Activated naive CD4-positive, alpha-beta T cell treated with anti-CD3 and anti-CD28 coated beads, Interleukin-2, amount 50 U/mL, for 24 hours (primary cell): ENCODE data around the gene CHD1L.
"Not testable (repeated sequence)": the region's sequence is repeated elsewhere in the genome, so short reads cannot be mapped to it uniquely, and the experiment has no call there.

Experiments used
- H3K27ac Mint-ChIP-seq: one replicate; pipeline ENCODE4 v1.8.0; 2021; ENCODE audit warnings: mild to moderate bottlenecking, mixed read lengths
- H3K27me3 Mint-ChIP-seq: one replicate; pipeline ENCODE4 v1.8.0; 2021; ENCODE audit warnings: mixed read lengths
- H3K36me3 Mint-ChIP-seq: one replicate; pipeline ENCODE4 v1.8.0; 2021; ENCODE audit warnings: mixed read lengths
- H3K4me1 Mint-ChIP-seq: one replicate; pipeline ENCODE4 v1.8.0; 2021; ENCODE audit warnings: mixed read lengths
- H3K4me3 Mint-ChIP-seq: one replicate; pipeline ENCODE4 v1.8.0; 2021; ENCODE audit warnings: mild to moderate bottlenecking, mixed read lengths
- H3K9me3 Mint-ChIP-seq: one replicate; pipeline ENCODE4 v1.8.0; 2021; ENCODE audit warnings: mixed read lengths

CHD1L gene

GRCh38 chr1:147242449-147243227, at the start of gene CHD1L:
Gene CHD1L (plus strand): TSS chr1:147242684. CDS start chr1:147242704, 20 bp downstream.
- Mint-ChIP-seq H3K9me3 (no peaks in the 10 kb centered on the region), H3K36me3 (peaks cover 6% of the 10 kb centered on the region), H3K27ac (peak within 1 kb of the TSS; percentile 76), H3K27me3 (peaks cover 2% of the 10 kb centered on the region), H3K4me1 (peaks cover 40% of the 10 kb centered on the region), H3K4me3 (peak within 1 kb of the TSS; percentile 94)

DNA sequence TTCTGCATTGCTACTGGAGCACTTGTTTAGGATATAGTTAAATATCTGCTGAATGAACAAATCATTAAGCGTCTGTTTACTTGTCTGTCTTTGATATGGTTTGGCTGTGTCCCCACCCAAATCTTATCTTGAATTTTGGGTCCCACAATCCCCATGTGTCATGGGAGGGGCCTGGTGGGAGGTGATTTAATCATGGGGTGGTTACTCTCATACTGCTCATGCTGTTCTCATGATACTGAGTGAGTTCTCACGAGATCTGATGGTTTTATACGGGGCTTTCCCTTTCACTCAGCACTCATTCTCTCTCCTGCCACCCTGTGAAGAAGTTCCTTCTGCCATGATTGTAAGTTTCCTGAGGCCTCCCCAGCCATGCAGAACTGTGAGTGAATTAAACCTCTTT, 45.2 kb upstream of the CHD1L start:
- not testable (repeated sequence) for H3K27ac Mint-ChIP-seq, H3K27me3 Mint-ChIP-seq, H3K9me3 Mint-ChIP-seq, H3K4me3 Mint-ChIP-seq, H3K4me1 Mint-ChIP-seq
- H3K36me3 Mint-ChIP-seq, result peaks cover 15% of the 10 kb centered on the region

- H3K4me1 Mint-ChIP-seq, result no peaks in the 10 kb centered on the region
- no peak overlapping the region for H3K4me3 Mint-ChIP-seq
- no peak overlapping the region for H3K27ac Mint-ChIP-seq
- H3K27me3 Mint-ChIP-seq, result no peaks in the 10 kb centered on the region
- peaks cover 9% of the 10 kb centered on the region for H3K36me3 Mint-ChIP-seq
- no peaks in the 10 kb centered on the region for H3K9me3 Mint-ChIP-seq
Measured at GRCh38 chr1:147201276-147201675, 41.2 kb upstream of the CHD1L start.

DNA sequence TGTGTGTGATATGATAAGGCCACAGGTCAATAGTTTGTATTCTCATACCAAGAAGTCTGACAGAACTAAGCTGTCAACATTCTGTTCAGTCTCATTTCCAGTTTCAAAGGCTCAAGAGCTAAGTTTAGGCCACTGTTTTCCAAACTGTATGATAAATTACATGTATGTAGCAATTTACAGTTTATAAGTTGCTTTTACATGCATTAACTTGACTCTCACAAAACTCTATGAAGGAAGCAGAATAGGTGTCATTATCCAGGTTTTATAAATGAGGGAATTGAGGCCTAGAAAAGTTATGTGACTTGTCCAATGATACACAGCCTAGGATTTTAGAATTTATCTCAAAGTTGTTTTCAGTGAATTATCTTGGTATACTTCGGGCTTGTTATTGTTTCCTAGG, 40.7 kb upstream of the CHD1L start:
- peaks cover 9% of the 10 kb centered on the region for H3K36me3 Mint-ChIP-seq
- H3K27ac Mint-ChIP-seq, result no peak overlapping the region
- no peaks in the 10 kb centered on the region for H3K9me3 Mint-ChIP-seq
- H3K27me3 Mint-ChIP-seq, result no peaks in the 10 kb centered on the region
- H3K4me1 Mint-ChIP-seq, result no peaks in the 10 kb centered on the region
- H3K4me3 Mint-ChIP-seq, result no peak overlapping the region

GRCh38 chr1:147202576-147202975, 39.9 kb upstream of the CHD1L start:
- Mint-ChIP-seq H3K27ac (peak overlapping the region; percentile 14), H3K36me3 (peaks cover 7% of the 10 kb centered on the region), H3K4me1 (no peaks in the 10 kb centered on the region), H3K4me3 (no peak overlapping the region), H3K9me3 (no peaks in the 10 kb centered on the region), H3K27me3 (no peaks in the 10 kb centered on the region)

DNA sequence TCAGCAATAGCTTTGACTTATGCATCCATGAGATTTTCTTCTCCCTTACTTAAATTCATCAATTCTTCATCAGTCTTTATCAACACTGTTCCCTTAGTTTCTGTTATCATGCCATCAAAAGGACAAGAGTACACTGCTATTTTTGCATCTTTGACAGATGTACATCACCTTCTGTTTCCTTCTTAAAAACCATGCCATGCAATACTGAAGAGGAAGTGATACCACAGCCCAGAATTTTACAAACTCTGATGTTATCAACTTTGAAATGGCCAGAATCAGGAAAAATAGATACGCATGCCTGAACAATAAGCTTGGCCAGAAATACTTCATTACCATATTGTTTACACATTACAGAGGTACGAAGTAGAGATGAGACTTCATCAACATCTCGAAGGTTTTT, 38.4 kb upstream of the CHD1L start:
- Mint-ChIP-seq H3K4me3 (no peak overlapping the region), H3K4me1 (no peaks in the 10 kb centered on the region), H3K27me3 (no peaks in the 10 kb centered on the region), H3K36me3 (peaks cover 7% of the 10 kb centered on the region), H3K9me3 (no peaks in the 10 kb centered on the region), H3K27ac (no peak overlapping the region)

DNA sequence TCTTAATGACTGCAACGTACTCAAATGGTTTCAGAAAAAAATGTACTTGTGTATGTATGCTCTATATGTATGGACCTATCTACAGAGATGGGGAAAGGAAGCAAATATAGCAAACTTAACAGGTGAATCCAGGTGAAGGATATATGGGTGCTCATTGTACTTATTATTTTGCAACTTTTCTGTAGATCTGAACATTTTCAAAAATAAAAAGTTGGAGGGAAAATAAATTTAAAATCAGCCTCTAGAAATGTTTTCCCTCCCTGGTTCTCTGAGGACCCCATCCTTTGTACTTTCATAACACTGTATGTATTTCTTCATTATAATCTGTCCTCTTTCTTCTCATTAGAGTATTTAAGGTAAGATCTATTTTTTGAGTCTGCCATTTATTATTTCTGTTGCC, 35.3 kb upstream of the CHD1L start:
- Mint-ChIP-seq H3K9me3 (no peaks in the 10 kb centered on the region), H3K36me3 (peaks cover 8% of the 10 kb centered on the region)

DNA sequence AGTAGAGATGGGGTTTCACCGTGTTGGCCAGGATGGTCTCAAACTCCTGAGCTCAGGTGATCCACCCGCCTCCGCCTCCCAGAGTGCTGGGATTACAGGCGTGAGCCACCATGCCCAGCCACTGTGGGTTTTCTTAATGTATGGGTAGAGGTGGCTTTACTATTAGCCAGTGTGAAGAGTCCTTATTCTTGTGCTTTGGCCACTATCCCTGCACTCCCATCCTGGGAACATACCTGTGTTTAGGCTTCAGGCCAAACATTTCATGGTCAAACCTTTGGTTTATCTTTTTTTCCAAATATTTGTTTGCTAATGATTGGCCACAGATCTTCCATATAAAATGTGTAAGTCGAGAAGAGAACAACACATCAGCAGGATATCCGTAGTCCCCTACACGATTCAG, 33.9 kb upstream of the CHD1L start:
- H3K4me3 Mint-ChIP-seq, result no peak overlapping the region
- no peaks in the 10 kb centered on the region for H3K4me1 Mint-ChIP-seq
- H3K9me3 Mint-ChIP-seq, result no peaks in the 10 kb centered on the region
- H3K27me3 Mint-ChIP-seq, result no peaks in the 10 kb centered on the region
- H3K27ac Mint-ChIP-seq, result no peak overlapping the region
- H3K36me3 Mint-ChIP-seq, result peaks cover 4% of the 10 kb centered on the region

More for the DNA sequence above, 35.3 kb upstream of the CHD1L start:
- no peaks in the 10 kb centered on the region for H3K4me1 Mint-ChIP-seq
- no peak overlapping the region for H3K27ac Mint-ChIP-seq
- H3K27me3 Mint-ChIP-seq, result no peaks in the 10 kb centered on the region
- no peak overlapping the region for H3K4me3 Mint-ChIP-seq

DNA sequence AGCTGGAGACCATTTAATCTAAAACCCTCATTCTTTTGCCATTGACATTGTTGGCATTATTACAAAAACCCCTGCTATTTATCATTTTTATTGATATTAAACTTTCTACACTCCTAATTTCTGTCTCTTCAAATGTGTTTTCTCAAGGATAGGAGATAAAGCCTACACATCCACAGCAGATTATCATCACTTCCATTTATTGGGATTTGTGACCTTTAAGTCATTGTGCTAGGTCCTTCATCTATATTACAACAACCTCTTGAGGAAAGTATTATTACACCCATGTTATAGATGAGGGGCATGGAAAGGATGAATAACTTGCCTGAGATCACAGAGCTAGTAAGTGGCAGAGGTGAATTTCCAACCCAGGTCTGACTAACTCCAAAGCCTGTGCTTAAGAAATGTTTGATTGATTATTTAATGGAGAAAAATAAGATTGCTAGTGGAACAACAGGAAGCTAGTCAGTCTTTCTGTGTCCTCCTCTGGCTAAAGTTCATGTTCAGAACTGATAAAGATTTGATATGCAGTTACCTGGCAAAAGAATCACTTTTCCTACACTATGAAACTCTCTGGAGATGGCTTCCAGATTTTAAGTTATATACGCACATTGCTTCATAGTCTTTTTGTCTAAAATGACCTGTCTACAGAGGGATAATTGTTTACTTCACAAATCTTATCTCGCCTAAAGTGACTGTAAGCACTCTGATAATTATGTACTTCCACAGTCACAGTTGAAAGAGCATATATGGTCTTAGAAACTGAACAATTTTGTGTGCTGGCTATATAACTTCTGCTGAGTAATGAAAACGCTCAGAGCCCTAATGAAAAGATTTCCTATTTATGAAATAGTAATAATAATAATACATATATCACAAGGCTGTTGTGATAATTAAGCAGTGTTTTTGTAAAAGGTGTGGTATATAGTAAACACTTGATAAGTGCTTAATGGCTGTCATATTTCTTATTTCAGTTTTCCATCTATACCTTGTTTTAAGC, 32.4 kb upstream of the CHD1L start:
- H3K4me3 Mint-ChIP-seq, result no peak overlapping the region
- H3K9me3 Mint-ChIP-seq, result no peaks in the 10 kb centered on the region

GRCh38 chr1:147210987-147211386, 31.5 kb upstream of the CHD1L start:
- Mint-ChIP-seq H3K27ac (no peak overlapping the region), H3K27me3 (no peaks in the 10 kb centered on the region), H3K4me3 (no peak overlapping the region), H3K4me1 (no peaks in the 10 kb centered on the region), H3K36me3 (peaks cover 3% of the 10 kb centered on the region), H3K9me3 (no peaks in the 10 kb centered on the region)

More for the DNA sequence above, 32.4 kb upstream of the CHD1L start:
- Mint-ChIP-seq H3K27me3 (no peaks in the 10 kb centered on the region), H3K27ac (no peak overlapping the region), H3K4me1 (no peaks in the 10 kb centered on the region), H3K36me3 (peaks cover 3% of the 10 kb centered on the region)

- Mint-ChIP-seq H3K27ac (no peak overlapping the region), H3K4me1 (no peaks in the 10 kb centered on the region), H3K9me3 (no peaks in the 10 kb centered on the region), H3K4me3 (no peak overlapping the region), H3K27me3 (no peaks in the 10 kb centered on the region), H3K36me3 (peaks cover 3% of the 10 kb centered on the region)
Measured at GRCh38 chr1:147211577-147211976, 30.9 kb upstream of the CHD1L start.

DNA sequence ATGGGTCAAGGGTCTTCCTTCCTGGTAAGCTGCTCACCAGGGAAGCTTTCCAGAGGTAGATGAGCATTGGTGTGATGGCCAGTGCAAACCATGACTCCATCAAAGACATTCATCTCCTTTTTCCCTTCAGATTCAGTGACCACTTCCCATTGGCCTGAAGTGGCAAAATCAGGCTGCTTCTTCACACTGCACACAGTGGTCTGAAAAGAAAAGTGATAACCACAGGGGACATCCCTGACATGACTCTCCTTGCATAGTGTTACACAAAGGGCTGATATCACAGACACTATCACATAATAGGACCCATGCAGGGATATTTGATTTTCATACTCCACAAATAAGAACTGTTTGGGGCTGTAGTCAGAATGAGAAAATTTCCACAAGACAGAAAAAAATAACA, 29.2 kb upstream of the CHD1L start:
- Mint-ChIP-seq H3K9me3 (no peaks in the 10 kb centered on the region), H3K36me3 (peaks cover 3% of the 10 kb centered on the region), H3K27me3 (no peaks in the 10 kb centered on the region), H3K27ac (no peak overlapping the region), H3K4me1 (no peaks in the 10 kb centered on the region), H3K4me3 (no peak overlapping the region)

GRCh38 chr1:147214325-147214724, 28.2 kb upstream of the CHD1L start:
- Mint-ChIP-seq H3K4me3 (no peak overlapping the region), H3K27ac (no peak overlapping the region), H3K4me1 (no peaks in the 10 kb centered on the region), H3K9me3 (no peaks in the 10 kb centered on the region), H3K27me3 (no peaks in the 10 kb centered on the region), H3K36me3 (peaks cover 3% of the 10 kb centered on the region)

DNA sequence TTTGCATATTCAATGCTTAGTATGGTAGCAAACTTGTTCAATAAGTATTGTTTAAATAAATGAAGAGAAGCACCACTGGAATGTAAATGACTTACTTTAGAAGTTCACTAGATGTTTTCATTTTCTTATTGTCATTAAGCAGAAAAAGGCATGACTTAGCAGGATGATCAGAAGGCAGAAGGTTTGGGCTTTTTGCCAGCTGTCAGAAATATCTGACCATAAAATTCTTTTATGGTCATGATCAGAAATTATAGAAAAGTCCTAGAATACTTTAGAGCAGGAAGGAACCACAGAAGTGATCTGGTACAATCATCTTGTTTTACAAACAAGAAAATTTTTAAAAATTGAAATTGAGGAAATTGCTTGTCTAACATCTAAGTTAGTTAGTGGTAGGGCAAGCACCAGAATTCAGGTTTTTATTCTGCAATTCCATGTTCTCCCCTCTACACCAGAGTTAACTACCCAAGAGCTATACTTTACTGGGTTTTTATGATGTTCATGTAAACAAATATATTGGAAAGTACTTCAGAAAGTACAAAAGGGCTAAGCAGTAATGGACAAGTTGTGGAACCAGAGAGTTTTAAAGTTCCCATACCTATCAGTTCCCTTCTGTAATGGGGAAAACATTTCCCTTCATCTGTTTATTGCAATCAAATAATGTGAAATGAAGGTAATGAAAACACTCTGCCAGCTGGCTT, 27.5 kb upstream of the CHD1L start:
- Mint-ChIP-seq H3K4me1 (no peaks in the 10 kb centered on the region), H3K36me3 (no peaks in the 10 kb centered on the region), H3K27me3 (no peaks in the 10 kb centered on the region), H3K27ac (no peak overlapping the region), H3K9me3 (no peaks in the 10 kb centered on the region), H3K4me3 (no peak overlapping the region)

DNA sequence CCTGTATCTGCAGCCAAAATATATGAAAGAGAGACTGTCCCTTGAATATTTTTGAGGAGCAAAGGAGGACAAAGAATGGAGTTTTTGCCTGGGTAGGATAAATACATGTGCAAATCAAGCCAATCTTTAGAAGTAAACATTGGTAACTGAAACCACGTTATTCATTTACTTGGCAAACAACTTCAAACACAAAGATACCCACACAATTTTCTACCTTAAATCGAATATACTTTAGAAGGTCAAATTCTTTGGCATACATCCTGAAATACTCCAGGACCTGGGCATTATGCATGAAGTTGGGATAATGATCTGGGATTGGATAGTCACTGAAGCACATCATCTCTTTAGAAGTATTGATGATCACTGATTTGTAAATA, 27.0 kb upstream of the CHD1L start:
- Mint-ChIP-seq H3K4me1 (no peaks in the 10 kb centered on the region), H3K36me3 (no peaks in the 10 kb centered on the region), H3K4me3 (no peak overlapping the region), H3K27ac (no peak overlapping the region), H3K27me3 (no peaks in the 10 kb centered on the region), H3K9me3 (no peaks in the 10 kb centered on the region)
